ENCODE results near the gene CSTF2.

The CSTF2 gene

DNA sequence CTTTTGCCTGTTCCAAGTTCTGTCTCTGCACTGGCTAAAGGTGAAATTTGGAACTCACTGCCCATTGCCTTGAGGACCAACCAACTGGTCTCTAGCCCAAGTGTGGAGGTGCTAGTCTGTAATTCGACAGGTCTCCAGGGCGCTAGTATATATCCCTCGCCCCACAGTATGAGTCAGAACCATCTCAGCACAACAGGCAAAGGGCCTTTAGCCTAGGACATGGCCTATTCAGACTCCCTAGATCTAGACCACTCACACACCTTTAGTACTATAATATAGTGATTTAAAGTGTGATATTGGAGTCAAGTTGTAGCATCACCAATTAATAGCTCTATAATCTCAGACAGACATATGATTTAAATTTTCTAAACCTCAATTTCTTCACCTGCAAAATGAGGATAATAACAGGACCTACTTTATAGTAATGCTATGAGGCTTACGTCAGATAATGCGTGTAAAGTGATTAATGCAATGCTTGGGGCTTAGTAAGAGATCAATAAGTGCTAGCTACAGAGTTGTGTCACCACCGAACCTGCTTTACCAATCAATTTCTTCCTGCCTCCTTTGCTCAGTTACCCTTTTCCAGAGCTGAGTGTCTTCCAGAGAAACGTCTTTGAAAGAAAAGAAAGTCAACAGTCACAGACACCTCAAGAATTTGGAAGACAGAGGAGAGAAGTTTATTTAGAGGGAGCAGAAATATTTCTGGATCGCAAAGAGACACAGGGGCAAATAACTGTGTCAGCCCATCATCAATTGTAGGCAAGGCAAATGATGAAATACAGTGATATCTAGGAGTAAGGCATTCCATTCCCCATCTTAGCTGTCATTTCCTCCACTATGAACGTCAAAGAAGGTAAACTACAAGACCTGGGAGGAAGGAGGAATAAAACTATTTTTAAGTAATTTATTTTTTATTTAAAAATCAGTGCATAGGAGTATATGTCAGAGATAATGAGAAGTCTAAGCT lies 51.7 kb downstream of the CSTF2 start:
- DNase-seq, result no peak

DNA sequence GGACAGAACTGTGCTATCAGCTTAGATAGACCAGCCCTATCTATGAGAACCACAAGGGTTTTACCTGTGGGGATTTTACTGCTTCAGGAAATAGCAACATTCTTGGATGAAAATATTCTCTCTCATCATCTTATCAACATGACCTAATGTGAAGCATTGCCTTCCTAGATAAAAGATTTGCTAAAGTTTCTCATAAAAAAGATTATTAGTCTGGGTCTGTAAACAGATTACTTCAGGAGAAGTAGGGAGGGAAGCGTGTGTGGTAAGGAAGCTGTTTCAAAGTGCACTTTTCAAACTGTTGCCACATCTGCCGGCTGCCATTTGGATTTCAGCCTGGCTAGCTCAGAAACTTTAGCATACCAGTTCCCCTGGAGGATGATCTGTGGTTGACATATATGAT lies 54.1 kb downstream of the CSTF2 start, which contains the start of gene NOX1:
NOX1 (minus strand) TSS at position 35 of the 400 bp plus-strand sequence. CDS start 220 bp downstream, outside the sequence.
- no peak for DNase-seq

- DNase-seq, result no peak
Measured at GRCh38 chrX:100880368-100880767, 60.2 kb downstream of the CSTF2 start.

DNA sequence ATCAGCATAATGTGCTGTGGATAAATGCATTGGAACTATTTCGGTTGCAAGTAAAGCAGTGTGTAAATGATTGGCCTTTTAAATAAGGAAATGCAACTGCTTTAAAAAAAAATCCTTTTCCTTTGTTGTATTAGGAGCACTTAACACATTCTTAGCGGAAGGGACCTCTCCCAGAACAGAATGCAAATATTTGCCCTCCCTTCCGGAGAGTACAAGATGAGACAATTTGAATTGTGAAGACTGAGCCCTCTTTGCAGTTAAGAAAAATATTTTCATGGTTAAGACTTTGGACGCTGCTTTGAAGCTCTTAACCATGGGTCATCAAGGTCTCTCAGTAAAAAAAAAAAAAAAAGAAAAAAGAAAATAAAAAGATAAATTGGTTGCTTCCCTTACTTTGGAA lies 63.5 kb downstream of the CSTF2 start:
- no peak for DNase-seq

Data from activated CD4-positive, CD25-positive, alpha-beta regulatory T cell (primary cell).